Measurements from ENCODE around the gene PRDM15.

PRDM15 gene

DNA sequence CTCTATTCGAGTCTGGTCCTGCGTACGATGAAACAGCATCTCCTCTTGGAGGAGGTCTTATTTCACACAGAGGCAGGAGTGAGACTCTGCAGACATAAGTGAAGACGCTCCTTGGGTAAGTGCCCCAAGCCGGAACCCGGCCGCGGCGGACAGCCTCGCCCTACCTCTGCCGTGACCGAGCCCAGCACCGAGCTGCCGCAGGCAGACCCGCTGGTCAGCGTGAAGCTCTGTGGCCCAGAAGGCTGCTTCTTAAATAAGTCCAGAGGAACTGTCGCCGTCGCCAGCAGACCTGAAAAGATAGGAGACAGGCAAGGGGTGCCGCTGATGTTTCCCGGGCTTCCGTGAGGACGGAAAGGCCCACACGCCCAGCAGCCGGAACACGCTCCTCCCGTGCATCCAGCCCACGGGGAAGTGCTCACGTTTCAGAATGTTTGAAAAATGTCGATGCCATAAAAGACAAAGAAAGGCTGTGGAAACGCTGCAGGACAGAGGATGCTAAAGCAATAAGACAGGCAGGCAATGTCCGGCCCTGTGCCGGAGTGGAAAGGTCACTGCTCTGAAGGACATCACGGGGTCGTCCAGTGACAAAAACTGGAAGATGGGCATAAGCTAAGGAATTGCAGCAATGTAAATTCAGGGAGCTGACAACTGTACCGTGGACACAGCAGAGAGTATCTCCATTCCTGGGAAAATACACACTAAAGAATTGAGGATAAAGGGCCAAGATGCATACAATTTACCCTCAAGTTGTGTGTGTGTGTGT, 28.5 kb upstream of the PRDM15 start:
- no peak for DNase-seq

DNA sequence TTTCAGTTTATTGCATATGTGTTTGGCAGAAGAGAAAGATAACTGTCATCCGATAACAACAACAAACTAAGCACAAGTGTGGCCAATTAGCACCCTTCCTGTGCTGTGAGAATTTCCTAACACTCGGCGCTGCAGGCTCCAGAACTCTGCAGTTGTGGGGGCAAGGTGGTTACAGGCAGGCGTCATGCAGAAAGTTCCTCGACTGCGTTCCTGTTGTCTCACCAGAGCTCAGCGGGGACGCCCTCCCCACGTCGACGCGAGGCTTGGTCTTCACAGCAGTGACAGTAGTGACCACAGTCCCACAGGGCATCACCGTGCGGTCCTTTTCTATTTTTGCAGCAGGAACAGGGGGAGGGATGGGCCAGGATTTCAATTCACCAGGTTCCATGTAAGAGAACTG, 27.6 kb upstream of the PRDM15 start:
- no peak for DNase-seq

DNA sequence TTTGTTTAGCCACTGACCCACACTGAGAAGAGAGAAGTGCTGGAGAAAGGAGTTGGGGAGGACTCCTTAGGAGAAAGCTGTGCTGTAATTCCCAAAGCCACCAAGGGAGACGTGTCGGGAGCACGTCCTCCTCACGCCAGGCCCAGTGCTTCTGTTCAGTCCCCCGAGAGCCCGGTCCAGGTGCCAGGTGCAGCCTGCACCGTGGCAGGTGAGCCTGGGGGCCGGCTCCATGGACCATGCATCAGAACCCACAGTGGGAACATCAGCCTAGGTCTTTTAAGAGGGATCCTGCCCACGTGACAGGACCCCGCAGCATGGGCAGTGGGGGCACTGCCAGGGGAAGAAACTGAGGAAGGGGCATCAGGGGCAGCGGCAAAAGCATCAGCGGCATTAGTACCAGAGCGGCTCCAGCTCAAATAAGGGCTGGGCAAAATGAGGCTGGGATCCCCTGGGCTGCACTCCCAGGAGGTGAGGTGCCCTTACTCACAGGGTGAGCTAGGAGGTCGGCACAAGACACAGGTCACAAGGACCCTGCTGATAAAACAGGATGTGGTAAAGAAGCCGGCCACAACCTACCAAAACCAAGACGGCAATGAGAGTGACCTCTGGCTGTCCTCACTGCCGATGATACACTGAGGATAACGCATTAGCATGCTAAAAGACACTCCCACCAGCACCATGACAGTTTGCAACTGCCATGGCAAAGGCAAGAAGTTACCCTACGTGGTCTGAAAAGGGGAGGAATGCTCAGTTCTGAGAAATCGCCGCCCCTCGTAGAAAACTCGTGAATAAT, 24.6 kb upstream of the PRDM15 start:
- DNase-seq, result no peak

GRCh38 chr21:41902946-41903345, 23.8 kb upstream of the PRDM15 start:
- no peak for DNase-seq

GRCh38 chr21:41901782-41902181, 22.6 kb upstream of the PRDM15 start:
- DNase-seq, result no peak

DNA sequence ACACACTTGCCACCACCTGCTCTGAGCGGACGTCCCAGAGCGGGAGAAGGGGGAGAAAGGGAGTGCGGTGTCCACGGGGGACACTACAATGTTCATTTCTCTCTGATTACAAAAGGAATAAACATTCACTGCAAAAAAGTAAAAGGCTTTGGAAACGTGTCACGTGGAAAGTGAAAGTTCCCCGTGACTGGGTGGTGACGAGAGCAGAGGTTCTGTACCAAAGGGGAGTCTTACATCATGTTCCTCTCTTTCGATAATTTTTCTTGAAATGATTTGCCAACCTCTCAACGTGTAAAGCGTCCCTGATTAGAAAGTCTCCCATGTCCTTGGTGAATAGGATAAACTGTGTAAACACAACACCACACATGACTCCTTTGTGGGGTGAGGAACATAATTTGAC, 22.0 kb upstream of the PRDM15 start:
- DNase-seq, result no peak

- DNase-seq, result no peak
These were observed 21.3 kb upstream of the PRDM15 start for GRCh38 chr21:41900401-41900800.

DNA sequence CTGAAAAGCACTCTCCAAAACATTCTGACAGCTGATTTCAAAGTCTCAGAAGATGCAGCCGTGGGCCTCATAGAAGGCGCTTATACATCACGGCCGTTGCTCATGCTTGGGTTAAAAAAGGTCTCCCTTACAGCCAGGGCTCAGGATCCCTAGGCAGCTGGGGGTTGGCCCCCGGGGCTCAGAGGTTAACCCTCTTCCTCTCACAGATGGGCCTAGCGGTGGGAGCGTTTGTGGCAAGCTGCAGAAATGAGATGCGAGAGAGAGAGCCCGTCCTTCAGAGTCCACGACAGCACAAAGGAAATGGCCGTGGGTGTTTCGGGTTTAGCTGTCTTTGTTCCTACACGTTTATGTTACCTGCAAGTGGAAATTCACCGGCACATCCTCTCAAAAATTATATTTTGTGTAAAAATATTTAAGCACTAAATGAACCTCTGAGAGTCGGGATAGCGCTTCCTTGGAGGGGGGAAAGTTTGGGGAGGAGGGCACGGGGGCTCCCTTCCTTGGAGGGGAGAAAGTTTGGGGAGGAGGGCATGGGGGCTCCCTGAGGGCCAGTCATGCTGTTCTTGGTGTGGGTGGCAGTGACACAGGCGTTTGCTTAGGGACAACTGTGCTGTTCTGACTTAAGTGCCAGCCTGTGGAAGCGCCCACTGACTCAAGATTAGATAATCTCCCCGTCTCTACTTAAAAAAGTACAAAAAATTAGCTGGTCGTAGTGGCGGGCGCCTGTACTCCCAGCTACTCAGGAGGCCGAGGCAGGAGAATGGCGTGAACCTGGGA, 20.5 kb upstream of the PRDM15 start:
- DNase-seq, result no peak

- no peak for DNase-seq
These were observed 19.9 kb upstream of the PRDM15 start for GRCh38 chr21:41898998-41899397.

DNA sequence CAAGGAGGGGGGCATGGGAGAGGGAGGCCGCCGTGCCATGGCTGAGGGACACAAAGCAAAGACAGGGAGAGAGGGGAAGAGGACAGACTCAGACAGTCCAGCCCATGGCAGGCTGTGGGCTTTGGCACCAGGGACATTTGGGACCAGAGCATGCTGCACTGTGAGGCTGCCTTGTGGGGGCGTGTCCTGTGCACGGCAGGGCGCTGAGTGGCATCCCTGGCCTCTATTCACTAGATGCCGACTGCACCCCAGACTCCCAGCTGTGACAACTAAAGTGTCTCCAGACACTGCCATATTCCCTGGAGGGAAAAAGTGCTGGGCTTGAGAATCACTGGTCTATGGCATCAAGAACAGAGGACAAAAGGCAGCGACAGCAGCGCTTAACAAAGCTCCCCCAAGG, 18.6 kb upstream of the PRDM15 start:
- no peak for DNase-seq

DNA sequence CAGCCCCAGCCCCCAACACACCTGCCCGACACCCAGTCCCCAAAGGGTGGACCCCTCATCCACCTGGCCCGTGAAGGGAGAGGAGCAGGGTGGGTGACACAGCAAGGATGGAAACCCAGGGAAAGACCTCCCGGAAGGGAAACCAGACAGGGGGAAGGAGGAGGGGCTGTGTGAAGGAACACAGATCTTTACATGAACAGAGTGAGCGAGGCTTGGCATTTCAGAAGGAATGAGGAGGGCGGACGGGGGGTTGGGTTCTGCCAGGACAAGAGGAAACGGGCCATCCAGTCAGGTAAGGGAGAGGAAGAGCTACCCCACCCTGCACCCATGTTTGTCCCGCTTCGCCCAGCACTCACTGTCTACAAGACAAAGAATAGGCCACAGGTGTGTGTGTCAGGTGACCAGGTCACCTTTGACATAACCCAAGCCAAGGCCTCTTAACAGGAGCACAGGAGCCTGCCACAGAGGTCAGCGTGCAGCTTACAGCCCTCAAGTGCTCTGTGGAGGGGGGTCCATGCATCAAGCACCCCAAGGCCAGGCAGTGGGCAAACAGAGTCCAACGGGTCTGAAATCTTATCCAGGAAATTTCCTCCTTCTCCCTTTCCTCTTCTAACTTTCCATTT, 18.0 kb upstream of the PRDM15 start:
- DNase-seq, result no peak

- DNase-seq, result no peak
These were observed 16.7 kb upstream of the PRDM15 start for GRCh38 chr21:41895643-41896493.

DNA sequence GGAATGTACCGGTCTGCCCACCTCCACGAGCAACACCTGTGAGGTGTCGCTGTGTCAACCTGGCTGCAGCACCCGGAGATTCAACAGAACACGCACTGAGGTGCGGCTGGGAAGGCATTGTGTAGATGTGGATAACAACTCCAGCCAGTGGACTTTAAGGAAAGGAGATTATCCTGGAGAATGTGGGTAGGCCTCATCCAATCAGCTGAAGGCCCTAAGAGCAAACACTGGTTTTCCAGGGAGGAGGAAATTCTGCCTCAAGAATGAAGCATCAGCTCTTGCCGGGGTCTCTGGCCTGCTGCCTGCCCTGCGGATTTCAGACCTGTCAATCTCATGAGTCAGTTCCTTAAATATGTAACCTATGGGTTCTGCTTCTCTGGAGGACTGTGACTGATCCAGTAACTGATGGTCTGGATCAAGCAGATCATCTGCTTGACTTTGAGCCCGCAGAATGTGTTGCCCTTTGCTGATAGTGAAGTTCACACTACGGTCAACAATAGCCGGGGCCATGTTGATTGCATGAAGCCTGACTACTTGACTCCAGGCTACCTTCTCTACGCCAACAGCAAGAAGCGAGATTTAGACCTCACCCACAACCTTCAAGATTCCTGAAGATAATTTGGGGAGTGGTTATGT, 15.9 kb upstream of the PRDM15 start:
- no peak for DNase-seq

GRCh38 chr21:41894511-41894910, 15.4 kb upstream of the PRDM15 start:
- no peak for DNase-seq

GRCh38 chr21:41892726-41893125, 13.6 kb upstream of the PRDM15 start:
- DNase-seq, result no peak

- no peak for DNase-seq
These were observed 12.0 kb upstream of the PRDM15 start for GRCh38 chr21:41891132-41891531.

- no peak for DNase-seq
These were observed 11.2 kb upstream of the PRDM15 start for GRCh38 chr21:41890355-41890754.

DNA sequence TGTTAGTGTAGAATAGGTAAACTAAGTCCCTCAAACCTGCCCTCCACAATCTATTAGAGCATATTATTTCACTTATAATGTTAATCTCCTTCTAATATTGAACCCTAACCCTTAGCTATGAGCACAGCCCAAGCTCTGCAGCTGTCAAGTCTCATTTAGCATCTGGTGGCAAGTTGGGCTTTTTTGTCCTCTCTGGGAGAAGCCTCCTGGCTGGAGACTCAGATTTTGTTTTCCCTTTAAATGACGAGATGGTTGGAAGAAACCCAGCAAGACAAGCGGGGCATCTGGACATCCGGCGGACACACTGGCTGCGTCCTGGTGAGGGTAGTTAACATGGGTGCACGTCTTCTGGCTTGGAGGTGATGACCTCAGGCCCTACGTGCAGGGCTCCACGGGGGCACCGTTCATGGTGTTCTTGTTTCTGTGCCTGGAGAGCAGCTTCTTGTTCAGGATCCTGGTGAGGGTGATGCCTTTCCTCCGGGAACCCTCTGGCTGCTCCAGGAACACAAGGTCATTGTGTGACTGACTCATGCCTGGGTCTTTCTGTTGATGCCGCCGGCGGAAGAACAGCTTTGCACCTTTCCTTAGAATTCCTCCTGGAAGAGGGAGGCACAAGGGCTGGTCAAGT, 9.7 kb upstream of the PRDM15 start:
- peak in 1 of 2 experiments; percentile 28 for DNase-seq

DNA sequence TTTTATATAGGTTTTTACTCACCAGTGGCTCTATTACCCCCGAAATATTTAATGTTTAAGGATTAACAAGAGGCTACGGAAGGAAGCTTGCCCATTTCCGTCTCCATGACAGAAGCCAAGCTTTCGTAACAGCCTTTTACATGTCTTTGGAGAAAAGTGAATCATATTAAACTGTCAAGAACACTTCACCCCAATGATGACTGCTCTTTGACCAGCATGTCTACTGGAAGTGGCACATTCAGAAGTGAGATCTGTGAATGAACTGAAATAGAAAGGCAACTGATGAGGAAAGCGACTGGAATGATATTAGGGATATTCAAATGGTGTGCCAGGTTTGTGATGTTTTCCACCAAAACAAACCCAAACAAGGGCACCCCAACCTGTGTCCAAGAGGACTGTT, 8.5 kb upstream of the PRDM15 start:
- DNase-seq, result no peak

- DNase-seq, result no peak
These were observed 7.2 kb upstream of the PRDM15 start for GRCh38 chr21:41886328-41886727.

GRCh38 chr21:41885341-41886024, 6.3 kb upstream of the PRDM15 start:
- DNase-seq, result peak in 1 of 2 experiments; percentile 23

All from NCI-H524 (cell line).